ENCODE data around the gene DUSP5. TPM values are rescaled to one million over a fixed set of nuclear protein-coding genes. Genes with fewer than 3 reads are reported as not detected.

Gene DUSP5
- total and polyA plus RNA-seq, 10 of the 15 experiments (the other 5 are each of a cell fraction or from before 2014, with no cell fraction given) = 2.1 to 95.9 (median 23.4) TPM

DNA sequence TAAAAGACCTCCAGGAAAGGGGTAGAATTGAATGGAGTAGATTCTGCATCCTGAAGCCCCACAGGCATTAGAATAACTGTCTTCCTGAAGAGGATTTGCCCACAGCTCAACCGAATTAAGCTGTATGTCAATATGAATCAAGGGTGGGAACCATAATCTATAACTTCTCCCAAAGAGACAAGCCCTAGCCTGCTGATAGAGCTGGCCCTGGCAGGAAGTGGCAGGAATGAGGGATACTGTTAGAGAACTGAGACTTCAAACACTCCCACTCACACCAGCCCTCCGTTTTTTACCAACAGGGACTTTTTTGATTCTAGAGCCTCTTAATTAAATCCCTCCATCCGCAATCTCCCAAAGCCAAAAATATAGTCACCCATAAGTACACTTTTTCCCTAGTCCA lies 12.2 kb upstream of the DUSP5 start:
- intact Hi-C loops (cut with micrococcal nuclease; ENCODE audit: unreplicated experiment) (no loop called here), in situ Hi-C loops (cut with MboI) (no loop called here)
- Histone ChIP-seq H2AFZ (ENCODE audit: control insufficient read depth, low read depth, low read length) (no peak overlapping the region), H3K9ac (ENCODE audit: control insufficient read depth, insufficient read depth, low read length) (no peak overlapping the region), H3K79me2 (ENCODE audit: control insufficient read depth, insufficient read depth, low read length) (no peaks in the 10 kb centered on the region), H3K4me2 (ENCODE audit: control insufficient read depth, insufficient read depth) (no peak overlapping the region), H3K4me1 (ENCODE audit: control insufficient read depth, insufficient read depth, low read length) (peaks cover 6% of the 10 kb centered on the region), H3K9me3 (replicated peaks; ENCODE audit: control insufficient read depth, insufficient read depth, low read length) (no peaks in the 10 kb centered on the region), H3K27me3 (replicated peaks in 1 of 2; ENCODE audit: control insufficient read depth in 2 of 2, insufficient read depth in 2 of 2, low read length in 1 of 2) (peaks cover 0 to 1% of the 10 kb centered on the region in 2 experiments; a peak in 2 of 4 replicates), H3K36me3 (ENCODE audit: control insufficient read depth in 2 of 2, insufficient read depth in 2 of 2, low read length in 1 of 2) (no peaks in the 10 kb centered on the region), H4K20me1 (ENCODE audit: control insufficient read depth, insufficient read depth) (no peaks in the 10 kb centered on the region), H3K27ac (ENCODE audit: control insufficient read depth, insufficient read depth) (no peak overlapping the region), H3K4me3 (no peak overlapping the region)
- POLR2A ChIA-PET = interaction anchor here (0.5 to 1.1 kb wide), 3 partner anchors 9 to 131 kb away, joined by 3 to 5 read pairs (median 4); no protein-coding TSS in a partner anchor
- FAIRE-seq = no peak
- DNase-seq (ENCODE audit: low read depth, low spot score) = no peak
- 91% methylated on average over 3 of the region's 3 CpGs for WGBS (ENCODE audit: insufficient coverage, insufficient replicate concordance, low lambda C conversion rate, missing lambda C conversion rate)
- no peak for ATAC-seq
- no peak for TF ChIP-seq BHLHE40 (IDR thresholded peaks at IDR 0.05; ENCODE audit: borderline replicate concordance in 1 of 2, low read depth in 2 of 2, low read length in 1 of 2)
- no peak for TF ChIP-seq CREB1 (IDR thresholded peaks at IDR 0.05; ENCODE audit: low read depth)
- no peak for TF ChIP-seq ZNF207 (IDR thresholded peaks at IDR 0.05; ENCODE audit: borderline replicate concordance)
- TF ChIP-seq NFYB (IDR thresholded peaks at IDR 0.05; ENCODE audit: insufficient read depth, low read depth, low read length) = no peak
- no peak for TF ChIP-seq NFYA (IDR thresholded peaks at IDR 0.05; ENCODE audit: borderline replicate concordance, low read depth, low read length)
- no peak for TF ChIP-seq RELA (IDR thresholded peaks at IDR 0.05; ENCODE audit: borderline replicate concordance, partially characterized antibody)
- TF ChIP-seq CBX5 (IDR thresholded peaks at IDR 0.05; ENCODE audit: low read depth) = no peak
- TF ChIP-seq NRF1 (conservative IDR thresholded peaks at IDR 0.05; ENCODE audit: low read depth, low read length) = no peak
- no peak for TF ChIP-seq GABPA (IDR thresholded peaks at IDR 0.05; ENCODE audit: low read depth)
- TF ChIP-seq FOS (IDR thresholded peaks at IDR 0.05; ENCODE audit: borderline replicate concordance, extremely low read depth, insufficient read length) = no peak
- SMC1A ChIA-PET (ENCODE audit: uncharacterized antibody, unreplicated experiment) = interaction anchor here (1.0 to 3.9 kb wide), 4 partner anchors 9 to 13 kb away, joined by 4 to 14 read pairs (median 9); no protein-coding TSS in a partner anchor
- CTCF ChIA-PET = interaction anchor here (0.7 to 0.9 kb wide), 2 partner anchors 10 to 29 kb away, joined by 3 read pairs; no protein-coding TSS in a partner anchor
- RAD21 ChIA-PET (ENCODE audit: unreplicated experiment) = no interaction called here
- BruUV-seq (replicated peaks) = no TSS peak
